Right lobe of liver (tissue), 6 donors: ENCODE measurements around the gene KIF18A. TPM values are rescaled to one million over a fixed set of nuclear protein-coding genes. Genes with fewer than 3 reads are reported as not detected.
A peak's percentile ranks its signal among the peaks of the same experiment; 100 is the strongest.

Experiments
- ATAC-seq, 4 donors: fragments of 200-7000 bp; cut with Tn5 transposase; one replicate each; pipeline ENCODE4 v1.9.1; 2020; ENCODE audit warnings: mild to moderate bottlenecking in 4 of 4, moderate library complexity in 4 of 4
- DNase-seq, 3 donors: peaks; one replicate each; pipeline ENCODE4 v3.0.0-alpha.2; 2020
- H3K27ac ChIP-seq, 3 donors: fragments of 200-600 bp; one replicate each; pipeline ENCODE4 v1.8.0; 2022
- H3K27me3 ChIP-seq, 2 donors: fragments of 200-600 bp; one replicate each; pipeline ENCODE4 v1.8.0; 2022
- H3K36me3 ChIP-seq, 4 donors: fragments of 200-600 bp; sonication (generic) in 1 of 4; one replicate each; pipeline versions ENCODE4 v1.5.1 to v1.8.0; 2017 to 2022; ENCODE audit warnings: control low read depth in 1 of 4
- H3K4me1 ChIP-seq, 4 donors: fragments of 200-600 bp; sonication (generic) in 1 of 4; one replicate each; pipeline versions ENCODE4 v1.5.1 to v1.8.0; 2017 to 2022; ENCODE audit warnings: control low read depth in 1 of 4
- H3K4me3 ChIP-seq, 3 donors: fragments of 200-600 bp; one replicate each; pipeline ENCODE4 v1.8.0; 2022
- H3K9me3 ChIP-seq, 4 donors: fragments of 200-600 bp; sonication (generic) in 1 of 4; one replicate each; pipeline versions ENCODE4 v1.5.1 to v1.8.0; 2017 to 2022; ENCODE audit warnings: control low read depth in 1 of 4
- POLR2A ChIP-seq: fragments of 450-650 bp; IDR thresholded peaks from one replicate; pipeline ENCODE4 v1.6.1; 2017; ENCODE audit warnings: antibody characterized with exemption, mild to moderate bottlenecking
- WGBS: methylation state at CpG from one replicate; pipeline ENCODE4 v1.1.6; 2018; ENCODE audit warnings: low coverage, low lambda C conversion rate; ENCODE audit not compliant: insufficient coverage; ENCODE audit errors: missing lambda C conversion rate; 5-methylcytosine and 5-hydroxymethylcytosine counted together
- intact Hi-C, 2 donors: fragments of 100-400 bp; cut with DNase I; formaldehyde crosslinking; loops; one replicate each; pipeline versions ENCODE4 v1.11.2 to v1.14.1; 2022
- total RNA-seq, 6 experiments: library from RNA; depleted of rRNA in 2 of 6; stranded (reverse); fragments of >200 nt in 2 of 6; fragmentation: NEBNext Ultra II Directional in 3 of 6; extraction: Animal tissue kit (Norgen Biotek cat#: 25700) in 3 of 6; gene quantifications; one replicate each; pipeline versions ENCODE4 v1.1.0 to v1.2.4, GENCODE V29; 2016 to 2023
- TF ChIP-seq, protein P1 (sequence below), 4 donors: fragments of 200-600 bp in 3 of 4; fragments of 450-650 bp in 1 of 4; IDR thresholded peaks; one replicate each; pipeline versions ENCODE4 v1.5.1 to v1.8.0; 2016 to 2022; ENCODE audit warnings: antibody characterized with exemption in 4 of 4, mild to moderate bottlenecking in 2 of 4
- donor health status: DM: no; HTN: yes; CAD: no.
- donor health status: DM: no; HTN: no; CAD: no.
- donor health status: DM: no; HTN: no; CAD: no.
- donor health status: DM: no; HTN: yes; CAD: no.
- donor health status: DM: no; HTN: yes; CAD: no.

KIF18A gene
- total RNA-seq, 6 experiments from 2014 or later = 0.11 to 0.81 (median 0.23) TPM

DNA sequence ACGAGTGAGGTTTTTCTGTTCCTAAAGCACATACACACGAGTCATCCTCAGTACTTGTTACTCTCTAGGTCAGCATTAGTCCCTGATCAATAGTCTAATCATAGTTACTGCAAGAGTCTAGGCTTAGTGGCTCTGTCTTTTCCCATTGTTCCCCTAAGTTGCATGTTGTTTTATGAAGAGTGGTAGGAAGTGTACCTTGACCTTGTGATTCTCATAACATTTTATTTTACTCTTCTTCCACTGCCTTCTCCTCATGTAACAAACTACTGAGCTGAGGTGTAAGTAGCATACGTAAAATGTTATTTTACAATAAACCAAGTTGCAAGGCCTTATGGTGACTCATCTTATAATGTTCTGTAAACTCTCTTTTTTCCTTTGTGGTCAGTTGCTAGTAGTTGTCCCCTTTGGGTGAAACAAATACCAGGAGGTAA is 15.2 kb upstream of the KIF18A start:
- Histone ChIP-seq H3K9me3 (no peaks in the 10 kb centered on the region), H3K27me3 (no peaks in the 10 kb centered on the region), H3K4me1 (no peaks in the 10 kb centered on the region), H3K4me3 (no peak overlapping the region), H3K27ac (no peak overlapping the region), H3K36me3 (no peaks in the 10 kb centered on the region)
- ATAC-seq (no peak), DNase-seq (no peak)
- intact Hi-C loops = no loop called here
- TF ChIP-seq, protein P1, sequence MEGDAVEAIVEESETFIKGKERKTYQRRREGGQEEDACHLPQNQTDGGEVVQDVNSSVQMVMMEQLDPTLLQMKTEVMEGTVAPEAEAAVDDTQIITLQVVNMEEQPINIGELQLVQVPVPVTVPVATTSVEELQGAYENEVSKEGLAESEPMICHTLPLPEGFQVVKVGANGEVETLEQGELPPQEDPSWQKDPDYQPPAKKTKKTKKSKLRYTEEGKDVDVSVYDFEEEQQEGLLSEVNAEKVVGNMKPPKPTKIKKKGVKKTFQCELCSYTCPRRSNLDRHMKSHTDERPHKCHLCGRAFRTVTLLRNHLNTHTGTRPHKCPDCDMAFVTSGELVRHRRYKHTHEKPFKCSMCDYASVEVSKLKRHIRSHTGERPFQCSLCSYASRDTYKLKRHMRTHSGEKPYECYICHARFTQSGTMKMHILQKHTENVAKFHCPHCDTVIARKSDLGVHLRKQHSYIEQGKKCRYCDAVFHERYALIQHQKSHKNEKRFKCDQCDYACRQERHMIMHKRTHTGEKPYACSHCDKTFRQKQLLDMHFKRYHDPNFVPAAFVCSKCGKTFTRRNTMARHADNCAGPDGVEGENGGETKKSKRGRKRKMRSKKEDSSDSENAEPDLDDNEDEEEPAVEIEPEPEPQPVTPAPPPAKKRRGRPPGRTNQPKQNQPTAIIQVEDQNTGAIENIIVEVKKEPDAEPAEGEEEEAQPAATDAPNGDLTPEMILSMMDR (IDR thresholded peaks at IDR 0.05) = no peak
- 83% methylated on average over 3 of the region's 3 CpGs for WGBS

DNA sequence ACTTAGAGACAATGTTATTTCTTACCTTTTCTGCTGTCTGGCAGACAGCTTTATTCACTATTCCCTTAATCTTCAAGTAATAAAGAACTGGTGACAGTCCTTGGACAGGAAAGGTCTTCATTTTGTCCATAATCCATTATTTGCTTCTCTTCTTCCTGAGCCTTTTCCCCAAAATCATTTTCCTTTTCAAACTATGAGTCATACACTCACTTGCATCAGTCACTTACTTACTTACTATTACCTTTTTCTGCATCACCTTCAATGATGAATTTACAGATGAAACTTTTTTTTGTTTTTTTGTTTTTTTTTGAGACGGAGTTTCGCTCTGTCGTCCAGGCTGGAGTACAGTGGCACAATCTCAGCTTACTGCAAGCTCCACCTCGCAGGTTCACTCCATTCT is 9.8 kb upstream of the KIF18A start:
- ATAC-seq (no peak), DNase-seq (no peak)
- 93% methylated on average over 4 of the region's 4 CpGs for WGBS
- Histone ChIP-seq H3K27ac (no peak overlapping the region), H3K9me3 (no peaks in the 10 kb centered on the region), H3K36me3 (peaks cover 0 to 5% (median 0%) of the 10 kb centered on the region in 4 donors), H3K4me3 (no peak overlapping the region), H3K27me3 (no peaks in the 10 kb centered on the region), H3K4me1 (no peaks in the 10 kb centered on the region)
- intact Hi-C loops = no loop called here
- TF ChIP-seq, protein P1 (IDR thresholded peaks at IDR 0.05) = no peak
- TF ChIP-seq POLR2A = no peak

DNA sequence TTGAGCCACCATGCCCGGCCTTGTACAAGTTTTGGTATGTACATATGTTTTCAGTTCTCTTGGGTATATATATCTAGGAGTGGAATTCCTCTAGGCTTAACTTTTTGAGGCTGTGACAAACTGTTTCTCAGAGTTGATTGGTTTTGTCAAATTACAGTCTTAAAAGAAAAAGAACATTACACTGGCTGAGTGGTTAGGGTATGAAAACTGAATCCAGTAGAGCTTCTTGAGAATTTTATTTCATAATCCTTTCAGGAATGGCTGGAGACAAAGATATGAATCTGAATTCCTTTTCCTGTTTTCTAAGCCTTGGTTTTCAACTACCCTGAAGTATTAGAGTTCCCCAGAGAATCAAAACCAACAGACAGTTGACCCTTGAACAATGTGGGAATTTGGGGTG is 6.8 kb upstream of the KIF18A start:
- Histone ChIP-seq H3K9me3 (no peaks in the 10 kb centered on the region), H3K27ac (no peak overlapping the region), H3K4me1 (peaks cover 0 to 10% (median 0%) of the 10 kb centered on the region in 4 donors), H3K4me3 (no peak overlapping the region), H3K36me3 (peaks cover 0 to 5% (median 0%) of the 10 kb centered on the region in 4 donors), H3K27me3 (no peaks in the 10 kb centered on the region)
- TF ChIP-seq, protein P1 (IDR thresholded peaks at IDR 0.05) = no peak
- no peak for TF ChIP-seq POLR2A
- ATAC-seq (no peak), DNase-seq (no peak)
- intact Hi-C loops = no loop called here
- WGBS = 71% methylated on average over 1 of the region's 1 CpG

GRCh38 chr11:28114116-28114515 is 6.2 kb upstream of the KIF18A start:
- DNase-seq (no peak), ATAC-seq (no peak)
- Histone ChIP-seq H3K4me1 (peaks cover 0 to 14% (median 0%) of the 10 kb centered on the region in 4 donors), H3K27me3 (no peaks in the 10 kb centered on the region), H3K36me3 (peaks cover 0 to 5% (median 0%) of the 10 kb centered on the region in 4 donors), H3K9me3 (no peaks in the 10 kb centered on the region), H3K27ac (no peak overlapping the region), H3K4me3 (no peak overlapping the region)
- WGBS = 97% methylated on average over 4 of the region's 4 CpGs
- intact Hi-C loops = no loop called here
- TF ChIP-seq, protein P1 (IDR thresholded peaks at IDR 0.05) = no peak
- no peak for TF ChIP-seq POLR2A

DNA sequence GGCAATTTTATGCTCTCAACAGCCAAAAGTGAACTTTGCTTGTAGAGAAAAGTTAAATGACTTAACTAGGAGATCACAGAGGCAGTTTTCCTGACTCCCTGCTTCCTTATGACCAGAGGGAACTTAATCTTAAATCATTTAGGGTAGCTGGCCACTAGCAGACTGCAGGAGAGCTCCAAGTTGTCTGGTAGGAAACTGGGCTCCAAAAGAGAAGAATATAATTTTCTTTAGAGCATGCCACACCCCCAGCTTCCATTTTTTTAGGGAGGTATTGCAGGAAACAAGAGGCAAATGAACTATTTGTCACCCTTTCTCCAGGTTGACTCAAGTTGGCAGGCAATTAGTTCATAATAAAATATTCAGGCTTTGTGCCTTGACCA is 2.9 kb upstream of the KIF18A start:
- intact Hi-C loops = no loop called here
- H3K27me3 ChIP-seq = no peaks in the 10 kb centered on the region
- peak overlapping the region; percentile 82 to 86 (median 86) for H3K27ac ChIP-seq
- TF ChIP-seq POLR2A = no peak
- TF ChIP-seq, protein P1 (IDR thresholded peaks at IDR 0.05) = no peak
- DNase-seq (no peak), ATAC-seq (no peak)
- H3K4me3 ChIP-seq = peak overlapping the region; percentile 49 to 77 (median 67)
- H3K36me3 ChIP-seq = peaks cover 0 to 5% (median 0%) of the 10 kb centered on the region in 4 donors
- H3K4me1 ChIP-seq = peaks cover 0 to 19% (median 0%) of the 10 kb centered on the region in 4 donors
- H3K9me3 ChIP-seq = no peaks in the 10 kb centered on the region
